ENCODE measurements around the gene HSPB2.
A peak's percentile ranks its signal among the peaks of the same experiment; 100 is the strongest.
"Not testable (repeated sequence)": the region's sequence is repeated elsewhere in the genome, so short reads cannot be mapped to it uniquely, and the experiment has no call there.

The HSPB2 gene, protein sequence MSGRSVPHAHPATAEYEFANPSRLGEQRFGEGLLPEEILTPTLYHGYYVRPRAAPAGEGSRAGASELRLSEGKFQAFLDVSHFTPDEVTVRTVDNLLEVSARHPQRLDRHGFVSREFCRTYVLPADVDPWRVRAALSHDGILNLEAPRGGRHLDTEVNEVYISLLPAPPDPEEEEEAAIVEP

DNA sequence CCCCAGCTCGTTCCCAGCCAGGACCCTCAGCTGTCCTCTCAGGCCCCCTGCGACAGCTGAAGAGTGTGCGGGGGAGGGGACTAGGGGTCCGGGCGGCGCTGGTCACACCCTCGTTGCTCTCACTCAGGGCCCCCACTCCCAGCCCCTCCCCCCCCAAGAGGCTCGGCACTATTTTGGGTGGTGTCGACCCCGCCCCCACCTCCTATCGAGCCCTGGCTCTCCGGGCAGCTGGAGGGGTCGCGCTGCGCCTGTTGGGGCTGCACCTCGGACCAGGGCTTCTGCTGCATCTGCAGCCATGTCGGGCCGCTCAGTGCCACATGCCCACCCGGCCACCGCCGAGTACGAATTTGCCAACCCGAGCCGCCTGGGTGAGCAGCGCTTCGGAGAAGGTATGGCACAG is at the start of gene HSPB2:
HSPB2 (plus strand) TSS at position 200 of the 400 bp plus-strand sequence; CDS start at position 296, 96 bp downstream.
- DNase-seq, result no peak

DNA sequence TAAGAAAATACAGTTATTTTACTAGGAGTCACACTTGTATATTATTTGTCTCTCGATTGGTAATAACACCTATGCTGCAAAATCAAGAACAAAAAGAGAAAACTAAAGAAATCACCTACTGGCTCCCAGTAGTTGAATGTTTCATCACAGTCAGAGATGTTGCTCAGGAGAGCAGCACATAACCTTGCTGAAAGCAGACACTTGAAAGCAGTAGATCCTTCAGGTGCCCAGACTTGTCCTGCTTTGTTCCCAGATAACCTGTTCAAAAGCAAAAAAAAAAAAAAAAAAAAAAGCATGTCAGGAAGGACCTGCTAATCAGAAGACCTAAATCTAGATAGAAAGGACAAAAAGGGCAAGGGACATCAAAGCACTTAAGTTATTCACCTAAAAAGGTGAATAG is 42.4 kb upstream of the HSPB2 start:
- no peak for DNase-seq

DNA sequence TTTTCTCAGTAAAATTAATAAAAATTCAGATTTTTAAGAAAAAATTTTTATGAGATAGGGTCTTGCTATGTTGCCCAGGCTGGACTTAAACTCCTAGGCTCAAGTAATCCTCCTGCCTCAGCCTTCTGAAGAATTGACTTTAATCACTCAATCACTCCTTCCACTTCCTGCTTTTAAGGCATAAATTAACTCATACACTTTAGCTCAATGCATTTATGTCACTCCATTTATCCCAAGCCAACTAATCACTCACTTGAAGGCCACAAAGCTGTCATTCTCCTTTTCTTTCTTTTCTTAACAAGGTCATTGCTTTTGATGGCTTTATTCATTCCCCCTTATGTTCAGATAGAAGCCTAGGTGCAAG is 42.0 kb upstream of the HSPB2 start:
- no peak for DNase-seq

DNA sequence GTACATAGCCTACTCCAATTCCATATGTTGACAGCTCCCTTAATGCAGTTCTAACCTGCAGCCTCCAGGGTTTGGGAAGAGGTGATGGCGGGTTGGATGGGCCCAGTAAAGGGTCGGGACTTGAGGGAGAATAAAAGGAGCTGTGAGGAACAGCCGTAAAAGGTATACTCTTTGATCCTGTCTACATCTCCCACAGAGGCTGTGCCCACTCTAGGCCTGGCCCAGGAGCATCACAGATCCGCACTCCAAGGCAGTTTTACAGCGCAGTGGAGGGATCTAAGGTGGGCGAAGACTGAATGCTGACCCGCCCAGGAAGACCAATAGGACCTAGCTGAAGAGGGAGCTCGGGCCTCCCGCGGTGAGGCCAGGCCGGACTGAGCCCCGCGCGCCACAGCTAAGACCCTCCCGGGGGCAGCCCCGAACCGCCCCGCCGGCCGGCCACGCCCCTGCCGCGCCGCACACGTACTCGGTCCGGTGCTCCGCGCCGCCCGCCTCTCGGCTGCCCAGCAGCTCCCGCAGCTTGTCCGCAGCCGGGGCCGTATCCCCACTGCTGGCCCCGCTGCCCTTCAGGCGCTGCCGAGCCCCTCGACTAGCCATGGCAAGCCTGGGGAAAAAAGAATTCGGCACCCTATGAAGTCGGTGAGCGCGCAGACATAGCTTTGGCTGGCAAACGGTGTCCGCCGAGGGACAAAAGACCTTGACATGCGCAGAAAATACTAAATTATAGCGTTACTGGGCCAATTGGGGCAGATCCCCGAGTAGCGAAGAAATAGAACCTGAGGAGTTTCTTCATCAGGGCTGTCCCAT is 41.4 kb upstream of the HSPB2 start, which contains the start of gene ALG9:
ALG9 (minus strand) TSS at position 696 of the 807 bp plus-strand sequence; CDS start at position 597, 99 bp downstream.
- DNase-seq, result peak; percentile 95

DNA sequence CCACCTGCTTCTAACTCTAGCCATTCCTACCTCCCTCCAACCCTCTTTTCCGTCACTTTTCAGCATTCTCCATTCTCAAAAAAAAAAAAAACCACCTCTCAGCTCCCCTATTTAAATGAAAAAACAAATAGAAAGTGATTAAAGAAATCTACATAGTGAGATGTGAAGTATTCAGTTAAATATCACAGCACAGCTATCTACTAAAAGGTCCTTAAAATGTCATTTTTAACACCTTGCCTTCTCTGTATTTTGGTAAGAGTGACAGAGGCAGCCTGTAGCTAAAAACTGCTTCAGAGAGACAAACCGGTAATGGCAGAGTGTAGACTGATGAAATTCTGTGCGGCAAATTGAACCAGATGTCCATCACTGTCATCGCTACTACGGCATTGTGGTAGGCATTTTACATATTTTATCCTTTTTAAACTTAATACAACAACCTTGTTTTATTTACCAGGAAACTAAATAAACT is 40.8 kb upstream of the HSPB2 start:
- no peak for DNase-seq

DNA sequence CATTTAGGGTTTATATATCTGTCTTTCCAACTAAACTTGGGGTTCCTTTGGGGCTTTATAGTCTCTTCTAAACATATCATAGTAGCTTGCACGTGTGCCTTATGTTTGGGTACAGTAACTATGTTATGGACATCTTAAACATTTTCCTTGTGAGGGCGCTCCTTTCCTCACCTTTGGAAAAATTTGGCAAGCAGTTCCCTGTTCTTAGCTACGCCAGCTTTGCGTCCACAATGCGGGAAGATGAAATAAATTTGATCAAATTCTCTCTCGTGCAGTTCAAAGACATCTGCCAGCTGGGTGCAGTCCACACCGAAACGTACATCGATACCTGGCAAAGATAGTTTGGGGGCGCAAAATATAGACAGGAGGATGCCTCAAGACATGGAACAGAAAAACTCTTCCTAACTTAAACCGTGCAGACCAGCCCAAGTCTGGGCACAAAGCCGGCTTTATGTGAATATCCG is 34.1 kb upstream of the HSPB2 start:
- no peak for DNase-seq

DNA sequence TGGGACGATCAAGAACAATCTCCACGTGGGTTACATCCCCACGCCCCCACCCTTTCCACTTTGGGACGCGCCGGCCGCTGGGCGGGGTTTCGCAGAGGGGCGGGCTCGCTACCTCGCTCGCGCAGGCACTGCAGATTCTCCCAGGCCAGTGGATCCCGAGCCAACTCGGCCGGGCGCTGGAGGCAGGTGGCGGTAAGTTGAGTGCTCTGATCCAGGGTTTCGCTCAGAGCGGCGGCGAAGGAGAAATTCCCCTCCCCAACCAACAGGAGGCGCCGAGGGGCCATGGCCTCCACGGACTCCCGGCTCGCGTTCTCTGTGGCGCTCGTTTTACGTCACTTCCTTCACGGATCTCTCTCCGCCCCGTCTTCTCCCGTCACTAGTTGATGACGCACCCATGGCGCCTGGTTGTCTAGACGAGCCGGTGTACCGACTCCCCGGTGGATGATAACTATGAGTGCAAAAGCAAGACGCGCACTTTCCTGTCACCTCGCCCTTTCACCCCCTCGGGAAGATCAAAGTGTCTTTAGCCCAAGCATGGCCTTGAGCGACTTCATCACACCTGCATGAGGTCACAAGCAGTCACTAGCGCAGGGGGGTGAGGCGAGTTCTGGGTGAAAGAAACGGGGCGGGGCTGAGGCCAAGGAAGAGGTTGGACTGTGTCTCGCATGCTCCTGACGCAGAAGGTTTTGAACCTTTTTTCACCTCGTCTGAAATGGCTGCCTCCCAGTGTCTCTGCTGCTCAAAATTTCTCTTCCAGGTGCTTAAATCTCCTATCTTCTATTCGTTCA is 33.5 kb upstream of the HSPB2 start, which contains the start of the genes CFAP68 and FDXACB1:
CFAP68 (plus strand) TSS at position 693 of the 788 bp plus-strand sequence; CDS start at position 713, 20 bp downstream.
FDXACB1 (minus strand) TSS at position 317 of the 788 bp plus-strand sequence; CDS start at position 284, 33 bp downstream.
- DNase-seq, result peak; percentile 97

DNA sequence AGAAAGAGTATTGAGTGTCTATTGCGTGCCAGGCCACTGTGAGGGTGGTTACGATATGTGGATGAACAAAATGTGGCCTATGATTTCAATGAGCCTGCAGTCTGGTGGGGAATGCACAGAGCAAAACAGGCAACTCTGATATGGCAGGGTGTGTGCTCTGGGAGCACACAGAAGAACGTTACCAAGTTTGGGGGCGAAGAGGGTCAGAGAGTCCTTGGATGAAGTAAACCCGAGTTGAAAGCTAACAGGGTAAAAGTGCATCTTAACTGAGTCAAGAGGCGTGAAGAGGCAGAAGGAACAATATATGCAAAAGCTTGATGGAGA is 32.9 kb upstream of the HSPB2 start:
- no peak for DNase-seq

DNA sequence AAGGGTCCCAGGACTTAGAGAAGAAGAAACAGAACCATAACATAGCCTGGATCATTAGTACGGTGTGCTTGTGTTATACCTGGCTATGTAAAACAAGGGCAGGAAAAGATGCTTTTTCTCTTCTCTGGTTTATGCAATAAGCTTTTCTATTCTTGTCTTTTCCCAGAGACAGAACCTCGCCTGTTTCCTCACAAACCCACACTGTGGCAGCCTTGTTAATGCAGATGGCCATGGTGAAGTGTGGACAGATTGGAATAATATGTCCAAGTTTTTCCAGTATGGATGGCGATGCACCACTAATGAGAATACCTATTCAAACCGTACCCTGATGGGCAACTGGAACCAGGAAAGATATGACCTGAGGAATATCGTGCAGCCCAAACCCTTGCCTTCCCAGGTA is 30.3 kb upstream of the HSPB2 start:
- DNase-seq, result no peak

DNA sequence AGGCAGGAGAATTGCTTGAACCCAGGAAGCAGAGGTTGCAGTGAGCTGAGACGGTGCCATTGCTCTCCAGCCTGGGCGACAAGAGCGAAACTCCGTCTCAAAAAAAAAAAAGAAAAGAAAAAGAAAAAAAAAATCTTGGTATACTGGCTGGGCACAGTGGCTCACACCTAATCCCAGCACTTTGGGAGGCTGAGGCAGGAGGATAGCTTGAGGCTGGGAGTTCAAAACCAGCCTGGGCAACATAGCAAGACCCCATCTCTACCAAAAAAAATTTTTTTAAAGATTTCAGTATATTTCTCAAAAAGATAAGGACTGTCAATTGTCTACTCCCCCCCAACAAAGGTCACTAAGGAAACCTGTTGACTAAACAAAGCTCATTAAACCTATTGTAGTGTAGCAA is 27.5 kb upstream of the HSPB2 start:
- DNase-seq, result not testable (repeated sequence)

DNA sequence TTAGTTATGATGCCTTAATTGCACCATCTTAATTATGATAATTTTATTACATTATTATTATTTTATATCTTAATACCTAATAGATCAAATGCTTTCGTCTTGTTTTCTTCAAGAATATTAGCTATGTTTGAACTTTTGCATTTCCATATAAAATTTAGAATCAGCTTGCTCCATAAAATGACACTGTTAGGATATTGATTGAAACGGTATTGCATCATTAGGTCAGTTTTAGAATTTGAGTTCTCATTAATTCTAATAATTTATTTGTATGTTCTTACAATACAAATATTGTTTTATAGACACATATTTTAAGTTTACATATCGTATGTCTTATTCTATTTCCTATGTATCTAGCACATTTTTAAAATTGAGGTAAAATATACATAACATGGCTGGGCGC is 26.5 kb upstream of the HSPB2 start:
- DNase-seq, result no peak

DNA sequence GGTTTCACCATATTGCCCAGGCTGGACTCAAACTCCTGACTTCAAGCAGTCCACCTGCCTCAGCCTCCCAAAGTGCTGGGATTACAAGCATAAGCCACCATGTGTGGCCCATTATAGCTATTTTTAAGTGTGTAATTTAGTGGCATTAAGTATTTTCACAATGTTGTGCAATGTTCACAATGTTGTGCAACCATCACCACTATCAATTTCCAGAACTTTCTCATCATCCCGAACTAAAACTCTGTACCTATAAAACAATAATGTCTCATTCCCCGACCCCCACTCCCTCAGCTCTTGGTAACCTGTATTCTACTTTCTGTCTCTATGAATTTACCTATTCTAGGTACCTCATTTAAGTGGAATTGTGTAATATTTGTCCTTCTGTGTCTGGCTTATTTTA is 25.7 kb upstream of the HSPB2 start:
- no peak for DNase-seq

DNA sequence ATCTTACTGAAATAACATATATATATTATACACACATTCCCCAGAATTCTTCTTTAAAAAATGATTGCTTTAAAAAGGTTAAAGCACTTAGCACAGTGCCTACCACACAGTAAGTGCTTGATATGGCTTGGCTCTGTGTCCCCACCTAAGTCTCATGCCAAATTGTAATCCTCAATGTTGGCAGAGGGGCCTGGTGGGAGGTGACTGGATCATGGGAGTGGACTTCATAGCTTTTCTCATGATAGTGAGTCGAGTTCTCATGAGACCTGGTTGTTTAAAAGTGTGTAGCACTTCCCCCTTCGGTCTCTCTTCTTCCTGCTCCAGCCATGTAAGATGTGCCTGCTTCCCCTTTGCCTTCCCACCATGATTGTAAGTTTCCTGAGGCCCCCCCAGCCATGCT is 7.1 kb upstream of the HSPB2 start:
- no peak for DNase-seq

DNA sequence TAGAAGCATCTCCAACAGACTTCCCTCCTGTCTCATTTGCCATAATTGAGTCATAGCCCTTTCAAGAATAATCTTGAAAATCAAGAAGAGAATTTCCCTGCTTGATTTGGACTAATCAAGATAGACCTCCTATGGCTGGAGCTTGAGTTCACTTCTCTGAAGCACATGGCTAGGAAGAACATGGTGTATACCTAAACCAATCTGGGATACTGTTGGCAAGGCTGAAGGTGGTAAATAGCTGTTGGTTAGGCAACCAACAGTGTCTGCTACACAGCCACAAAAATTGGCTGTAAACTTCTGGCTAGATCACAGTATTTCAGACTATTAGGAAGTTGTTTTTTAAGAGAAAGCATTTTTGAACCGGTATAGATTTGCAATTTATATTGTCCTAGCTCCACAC is 5.9 kb upstream of the HSPB2 start:
- DNase-seq, result no peak

DNA sequence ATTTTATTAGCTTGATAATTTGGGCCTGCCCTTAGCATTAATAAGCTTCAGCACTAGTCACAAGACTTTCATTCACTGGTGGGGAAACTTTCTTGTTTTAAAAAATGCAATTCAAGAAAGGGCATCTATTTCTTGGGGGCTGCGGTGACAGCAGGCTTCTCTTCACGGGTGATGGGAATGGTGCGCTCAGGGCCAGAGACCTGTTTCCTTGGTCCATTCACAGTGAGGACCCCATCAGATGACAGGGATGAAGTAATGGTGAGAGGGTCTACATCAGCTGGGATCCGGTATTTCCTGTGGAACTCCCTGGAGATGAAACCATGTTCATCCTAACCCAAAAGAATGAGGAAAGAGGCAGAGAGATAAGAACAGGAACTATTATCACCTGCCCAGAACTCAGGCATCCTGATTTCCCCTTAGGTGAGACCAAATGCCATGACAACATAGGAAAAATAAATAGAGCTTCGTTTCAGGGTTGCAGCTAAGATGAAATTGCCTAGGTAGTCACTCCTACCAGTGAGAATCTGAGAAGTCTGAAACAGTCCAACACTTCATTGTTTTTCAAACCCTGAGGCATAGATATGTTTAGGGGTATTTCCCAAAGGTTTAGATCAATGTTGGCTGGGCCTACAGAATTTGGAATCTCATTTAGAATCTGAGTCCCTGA is 3.8 kb upstream of the HSPB2 start:
- DNase-seq, result no peak

DNA sequence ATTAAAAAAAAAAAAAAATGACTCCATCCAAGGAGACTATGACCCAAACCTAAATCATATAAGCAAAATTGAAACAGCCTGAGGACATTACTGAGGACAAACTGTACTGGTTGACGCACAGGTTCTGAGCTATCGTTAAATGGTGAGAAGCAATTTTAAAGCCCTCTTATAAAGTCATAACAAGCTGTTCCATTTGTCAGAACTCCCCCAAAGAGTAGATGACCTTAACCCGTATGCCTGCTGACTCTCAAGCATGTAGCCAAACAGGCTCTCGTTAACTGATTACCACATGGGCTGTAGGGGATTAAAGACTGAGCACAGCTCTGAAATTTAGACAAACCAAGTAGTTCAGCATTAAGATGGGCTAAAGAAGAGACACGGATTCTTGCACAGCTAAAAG is 3.2 kb upstream of the HSPB2 start:
- DNase-seq, result no peak

DNA sequence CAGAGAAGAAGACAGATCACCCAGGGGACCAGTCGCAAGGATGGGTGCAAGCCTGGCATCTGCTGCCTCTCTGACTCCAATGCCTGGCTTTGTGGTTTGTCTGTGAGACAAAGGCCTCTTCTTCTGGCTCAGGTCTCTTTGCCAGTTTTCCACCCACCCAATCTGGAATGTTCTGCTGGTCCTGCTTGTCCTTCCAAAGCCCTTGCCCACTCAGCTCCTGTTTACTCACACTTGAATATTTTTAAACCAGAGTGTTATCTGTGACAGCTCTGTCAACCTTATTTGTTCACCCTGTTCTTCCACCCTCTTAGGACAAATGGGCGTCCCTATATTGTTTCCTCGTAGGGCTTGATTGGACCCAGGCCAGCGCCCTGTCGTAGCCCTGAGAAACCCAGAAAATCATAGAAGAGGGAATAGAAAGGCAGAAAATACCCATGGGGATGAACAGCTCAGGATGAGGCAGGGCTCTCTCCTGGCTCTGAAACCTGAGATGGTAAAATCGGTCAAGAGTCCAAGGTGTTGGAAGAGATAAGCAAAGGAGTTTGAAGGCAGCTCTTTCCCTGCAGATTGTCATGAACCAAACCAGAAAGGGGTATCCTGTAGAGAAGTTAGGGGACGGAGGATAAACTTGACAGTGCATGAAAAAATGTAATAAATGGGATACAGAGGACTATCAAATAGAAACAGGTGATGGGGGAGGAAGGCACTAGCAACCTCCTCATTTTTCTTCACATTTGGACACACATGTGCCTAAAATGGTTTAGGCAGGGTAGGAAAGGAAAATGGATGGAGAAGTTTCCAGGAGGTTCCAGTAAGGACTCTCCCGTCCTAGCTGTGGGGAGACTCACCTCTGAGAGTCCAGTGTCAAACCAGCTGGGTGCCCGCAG is 1.6 kb upstream of the HSPB2 start:
- no peak for DNase-seq

DNA sequence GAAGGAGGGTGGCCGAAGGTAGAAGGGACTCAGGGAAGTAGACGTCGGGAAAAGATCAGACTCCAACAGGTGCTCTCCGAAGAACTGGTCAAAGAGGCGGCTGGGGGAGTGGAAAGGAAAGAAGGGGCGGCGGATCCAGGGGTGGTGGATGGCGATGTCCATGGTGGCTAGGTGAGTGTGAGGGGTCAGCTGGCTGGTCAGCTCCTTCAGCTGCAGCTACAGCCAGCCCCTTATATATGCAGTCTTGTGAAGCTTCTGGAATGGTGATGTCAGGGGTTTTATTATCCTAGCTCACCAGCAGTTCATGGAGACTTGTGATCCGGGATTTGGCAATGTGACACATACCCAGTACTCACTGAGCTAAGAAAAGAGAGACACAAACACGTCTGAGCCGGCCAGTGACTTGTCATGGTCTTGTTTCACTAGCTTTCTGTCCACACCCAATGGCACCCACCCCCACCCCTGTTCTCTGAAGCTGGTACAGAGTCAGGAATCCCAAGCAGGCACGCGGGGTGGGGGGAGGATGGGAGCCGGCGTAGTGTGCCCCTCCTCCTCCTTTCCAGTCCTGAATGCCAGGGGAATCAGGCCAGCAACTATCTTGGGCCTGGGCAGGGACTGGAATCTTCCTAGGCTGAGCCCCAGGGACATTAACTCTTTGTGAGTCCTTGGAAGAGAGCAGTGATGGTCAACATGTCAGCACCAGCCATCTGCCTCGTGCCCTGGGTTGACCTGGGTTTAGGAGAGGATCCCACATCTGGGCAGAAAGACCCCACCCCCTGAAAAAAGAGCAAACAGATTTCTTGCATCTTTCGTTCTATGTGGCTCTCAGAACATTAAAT is 752 bp upstream of the HSPB2 start, which contains the start of gene CRYAB:
CRYAB (minus strand) TSS at position 208 of the 839 bp plus-strand sequence; CDS start at position 162, 46 bp downstream.
- no peak for DNase-seq

DNA sequence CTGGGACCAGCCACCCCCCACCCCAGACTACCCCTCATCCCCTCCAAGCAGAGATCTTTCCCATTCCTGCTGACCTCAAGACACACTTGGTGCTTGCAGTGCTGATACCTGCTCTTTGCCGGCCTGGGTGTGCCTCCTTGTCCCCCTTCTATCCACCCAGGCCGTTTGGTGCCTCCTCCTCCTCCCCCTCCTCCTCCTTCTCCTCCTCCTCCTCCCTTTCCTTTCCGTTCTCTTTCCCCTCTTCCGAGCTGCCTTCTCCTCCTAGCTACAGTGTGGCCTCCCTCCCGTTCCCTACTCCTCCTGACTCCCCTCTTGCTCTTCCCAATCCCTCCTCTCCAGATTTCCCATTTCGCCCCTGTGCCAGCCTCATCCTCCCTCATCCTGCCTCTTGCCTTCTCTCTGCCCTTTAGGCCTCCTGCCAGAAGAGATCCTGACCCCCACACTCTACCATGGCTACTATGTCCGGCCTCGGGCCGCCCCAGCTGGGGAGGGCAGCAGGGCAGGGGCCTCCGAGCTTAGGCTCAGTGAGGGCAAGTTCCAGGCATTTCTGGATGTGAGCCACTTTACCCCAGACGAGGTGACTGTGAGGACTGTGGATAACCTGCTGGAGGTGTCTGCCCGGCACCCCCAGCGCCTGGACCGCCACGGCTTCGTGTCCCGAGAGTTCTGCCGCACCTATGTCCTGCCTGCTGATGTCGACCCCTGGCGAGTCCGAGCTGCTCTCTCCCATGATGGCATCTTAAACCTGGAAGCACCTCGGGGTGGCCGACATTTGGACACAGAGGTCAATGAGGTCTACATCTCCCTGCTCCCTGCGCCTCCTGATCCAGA is 712 bp downstream of the HSPB2 start:
- DNase-seq, result no peak

DNA sequence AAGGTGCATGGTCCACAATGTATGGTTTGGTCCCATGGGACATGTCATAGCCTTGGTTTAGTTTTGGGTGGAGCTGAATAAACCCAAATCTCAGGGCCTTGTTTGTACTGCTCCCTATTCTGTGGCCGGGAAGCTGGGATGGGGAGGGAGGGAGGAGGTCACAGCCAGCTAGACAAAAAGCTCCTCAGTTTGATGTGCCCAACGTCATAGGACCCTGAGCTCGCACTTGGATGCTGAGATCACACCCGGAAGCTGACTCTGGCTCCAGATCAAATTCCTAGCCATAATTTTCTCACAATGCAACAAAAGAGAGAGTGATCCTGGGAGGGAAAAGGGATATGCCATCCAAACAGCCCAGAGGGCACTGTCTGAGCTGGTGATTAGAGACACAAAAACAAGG is 1.5 kb downstream of the HSPB2 start:
- DNase-seq, result no peak
